ENCODE results near the gene RCAN3.

DNA sequence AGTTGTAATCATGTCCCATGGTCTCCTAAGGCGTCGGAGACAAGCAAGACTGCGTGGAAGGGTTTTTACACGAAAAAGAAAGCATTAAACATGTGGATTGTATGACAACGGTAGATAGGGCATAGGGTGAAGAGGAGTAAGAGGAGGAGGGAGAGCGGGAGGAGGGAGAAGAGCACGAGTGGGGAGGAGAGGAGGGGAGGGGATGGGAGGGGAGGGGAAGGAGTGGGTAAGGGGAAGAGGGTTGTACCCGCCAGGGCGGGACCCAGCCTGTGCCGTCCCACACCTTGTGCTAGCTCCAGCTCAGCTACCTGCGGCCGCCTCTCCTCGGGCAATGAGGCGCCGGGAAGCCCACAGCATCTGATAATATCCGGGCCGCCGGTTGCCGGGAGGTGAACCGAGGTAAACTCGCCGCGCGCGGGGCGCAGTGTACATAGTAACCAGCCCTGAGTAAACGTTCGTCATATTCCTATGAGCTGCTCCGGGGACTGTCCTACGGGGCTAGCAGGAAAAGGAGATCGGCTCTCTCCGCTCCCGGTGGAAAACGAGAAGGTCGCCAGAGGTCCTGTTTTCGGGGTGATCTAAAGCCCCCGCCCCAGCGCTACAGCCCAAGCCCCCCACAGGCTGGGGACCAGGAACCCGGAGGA, 449 bp upstream of the RCAN3 start:
- TF ChIP-seq CTCF (conservative IDR thresholded peaks at IDR 0.05): no peak
- no peak for TF ChIP-seq EZH2 (IDR thresholded peaks at IDR 0.05; ENCODE audit: low read depth)
